Activated CD8-positive, alpha-beta memory T cell treated with anti-CD3 and anti-CD28 coated beads for 4 hours (primary cell): ENCODE results near the gene ZCCHC9.
"Not testable (repeated sequence)": the region's sequence is repeated elsewhere in the genome, so short reads cannot be mapped to it uniquely, and the experiment has no call there.

Source experiments
- DNase-seq, 2 donors: peaks; one replicate each; pipeline ENCODE4 v3.0.0-alpha.2; 2020; ENCODE audit warnings: low read depth in 2 of 2

ZCCHC9 gene

DNA sequence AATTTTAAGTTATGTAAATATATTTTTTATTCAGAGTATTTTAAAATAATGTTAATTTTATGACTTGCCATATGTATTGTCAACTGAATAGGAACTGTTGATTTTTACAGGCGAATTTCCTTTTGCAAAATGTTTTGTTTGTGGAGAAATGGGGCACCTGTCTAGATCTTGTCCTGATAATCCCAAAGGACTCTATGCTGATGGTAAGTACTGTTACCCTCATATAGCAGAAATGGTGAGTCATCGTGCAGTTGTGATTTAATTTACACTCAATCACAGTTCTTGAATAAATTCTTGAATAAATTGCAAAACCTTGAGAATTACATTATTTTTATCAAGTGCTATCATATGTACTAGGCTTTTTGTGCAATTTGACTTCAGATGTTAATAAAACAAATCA, 7.4 kb downstream of the ZCCHC9 start:
- DNase-seq = no peak

DNA sequence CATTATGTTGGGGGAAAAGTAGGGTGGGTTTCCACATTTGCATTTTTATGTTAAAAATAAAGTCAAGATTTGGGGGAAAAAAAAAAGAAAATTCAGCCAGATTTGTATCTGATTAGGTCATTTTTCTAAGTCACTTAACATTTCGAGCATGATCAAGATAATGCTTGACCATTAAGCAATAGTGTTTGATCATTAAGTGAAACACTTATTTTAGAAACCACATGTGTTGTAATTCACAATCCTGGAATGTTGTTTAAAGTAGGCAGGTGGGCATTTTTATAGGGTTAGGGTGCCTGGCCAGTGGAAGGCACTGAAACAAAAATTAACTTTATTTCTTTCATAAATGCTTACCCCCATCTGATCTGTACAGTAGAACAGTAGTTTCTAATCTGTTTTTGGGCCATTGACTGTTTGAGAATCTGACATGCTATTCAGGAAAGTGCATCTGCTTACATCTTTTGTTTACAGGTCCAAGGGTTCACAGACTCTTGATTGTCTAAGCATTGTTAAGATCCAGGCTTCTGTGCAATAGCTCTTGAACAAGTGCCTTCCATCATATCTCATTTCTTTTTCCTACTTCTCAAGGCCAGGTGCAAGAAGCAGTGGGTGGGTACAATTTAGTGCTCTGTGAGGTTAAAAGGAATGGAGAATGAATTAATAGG, 9.1 kb downstream of the ZCCHC9 start:
- no peak for DNase-seq

GRCh38 chr5:81313278-81313677, 11.9 kb downstream of the ZCCHC9 start:
- DNase-seq = no peak

DNA sequence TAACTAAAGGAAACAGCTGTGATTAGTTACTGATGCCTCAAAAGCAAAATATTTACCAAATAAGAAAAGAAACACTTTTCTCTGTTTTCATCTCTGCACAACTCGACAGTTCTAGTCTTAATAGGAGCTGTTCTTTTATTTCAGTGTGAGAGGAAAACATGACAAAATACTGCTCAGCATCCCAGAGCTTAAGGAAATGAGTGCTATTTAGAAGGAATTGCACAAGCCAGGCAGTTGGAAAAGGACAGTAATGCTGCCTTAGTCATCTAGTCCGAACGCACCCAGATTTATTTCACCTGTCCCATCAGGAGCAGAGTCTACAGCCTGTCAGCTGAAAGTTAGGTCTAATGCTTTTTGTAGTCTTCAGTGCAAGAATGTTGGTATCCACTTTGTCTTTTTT, 12.3 kb downstream of the ZCCHC9 start:
- DNase-seq = no peak

- DNase-seq = no peak
Measured at GRCh38 chr5:81314581-81314980, 13.2 kb downstream of the ZCCHC9 start.

DNA sequence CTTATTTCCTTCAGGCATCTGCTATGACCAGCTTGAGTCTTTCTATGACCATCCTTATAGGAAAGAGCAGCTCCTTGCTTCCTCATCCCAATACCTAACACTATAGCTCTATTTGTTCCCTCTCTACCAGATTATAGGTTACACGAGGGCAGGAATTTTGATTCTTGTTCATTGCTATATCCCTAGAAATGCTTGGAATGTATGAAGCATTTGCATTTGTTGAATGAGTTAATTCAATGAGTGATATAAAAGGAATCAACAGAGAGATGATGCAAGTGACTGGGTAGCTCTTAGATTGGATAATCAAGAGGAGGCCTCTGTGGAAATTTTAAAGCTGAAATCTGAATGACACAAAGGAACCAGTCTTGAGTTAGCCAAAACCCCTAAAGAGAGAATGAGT, 13.9 kb downstream of the ZCCHC9 start:
- no peak for DNase-seq

DNA sequence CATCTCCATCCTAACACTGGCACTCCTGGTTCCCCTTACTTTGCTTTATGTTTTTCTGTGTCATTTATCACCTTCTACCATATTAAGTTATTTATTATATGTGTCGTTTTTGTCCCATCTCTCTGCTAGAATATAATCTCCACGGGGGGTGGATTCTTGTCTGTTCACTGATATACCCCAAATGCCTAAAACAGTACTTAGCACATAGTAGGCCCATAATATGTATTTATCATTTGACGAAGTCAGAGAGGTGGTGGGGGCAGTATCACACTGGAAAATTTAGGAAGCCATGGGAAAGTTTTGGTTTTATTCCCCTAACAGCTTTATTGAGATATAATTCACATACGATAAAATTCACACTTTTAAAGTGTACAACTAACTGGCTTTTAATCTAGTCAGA, 14.4 kb downstream of the ZCCHC9 start:
- no peak for DNase-seq

- DNase-seq = no peak
Measured at GRCh38 chr5:81316571-81316970, 15.2 kb downstream of the ZCCHC9 start.

- DNase-seq = no peak
Measured at GRCh38 chr5:81317536-81317935, 16.1 kb downstream of the ZCCHC9 start.

DNA sequence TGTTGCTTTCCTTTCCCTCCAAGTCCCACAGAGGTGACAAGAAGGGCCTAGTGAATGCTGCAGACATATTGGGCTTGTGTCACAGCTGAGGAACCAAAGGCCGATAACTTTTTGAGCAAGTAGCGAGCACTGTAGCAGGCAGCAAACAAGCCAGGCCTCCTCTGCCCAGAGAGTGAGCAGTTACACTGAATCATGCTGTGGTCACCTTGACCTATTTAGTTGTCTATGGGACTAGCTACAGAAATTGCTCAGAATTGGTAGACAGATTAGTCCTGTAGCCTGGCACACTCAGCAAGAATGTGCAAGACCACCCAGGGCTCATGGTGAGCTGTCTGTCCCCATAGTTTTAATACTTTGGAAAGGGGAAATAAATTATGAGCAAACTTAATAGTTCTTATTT, 25.2 kb downstream of the ZCCHC9 start:
- DNase-seq = no peak

DNA sequence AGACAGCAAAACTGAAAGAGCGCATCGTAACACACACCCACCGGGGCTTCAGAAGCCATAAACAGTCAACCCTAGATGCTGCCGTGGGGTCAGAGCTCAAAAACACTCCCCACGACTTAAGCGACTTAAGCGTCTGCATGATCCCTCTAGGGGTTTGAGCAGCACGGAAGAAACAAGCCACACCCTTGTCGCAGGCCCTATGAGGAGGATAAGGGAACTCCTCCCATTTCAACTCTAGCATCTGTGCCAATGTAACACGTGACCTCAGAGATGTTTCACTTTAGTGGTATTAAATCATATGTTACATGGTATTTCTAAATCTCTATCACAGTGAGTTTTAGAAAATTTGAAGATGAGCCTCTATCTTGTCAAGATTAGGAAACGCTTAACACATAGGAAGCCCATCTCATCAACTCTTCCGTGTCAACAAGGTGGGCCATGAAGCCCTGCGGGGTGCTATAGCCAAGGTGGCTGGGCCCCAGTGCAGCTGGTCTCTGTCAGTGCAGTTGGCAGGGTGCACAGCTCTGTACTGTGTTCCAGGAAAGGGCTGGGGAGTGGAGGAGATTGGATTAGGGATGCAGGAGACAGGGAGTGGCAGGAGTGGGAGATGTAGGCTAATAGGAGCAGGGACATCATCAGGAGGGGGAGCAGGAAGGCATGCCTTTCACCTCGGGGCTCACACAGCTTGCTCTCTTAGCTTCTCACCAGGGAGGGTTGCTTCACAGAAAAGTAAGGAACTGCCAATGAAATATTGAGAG, 33.1 kb downstream of the ZCCHC9 start:
- DNase-seq = no peak

DNA sequence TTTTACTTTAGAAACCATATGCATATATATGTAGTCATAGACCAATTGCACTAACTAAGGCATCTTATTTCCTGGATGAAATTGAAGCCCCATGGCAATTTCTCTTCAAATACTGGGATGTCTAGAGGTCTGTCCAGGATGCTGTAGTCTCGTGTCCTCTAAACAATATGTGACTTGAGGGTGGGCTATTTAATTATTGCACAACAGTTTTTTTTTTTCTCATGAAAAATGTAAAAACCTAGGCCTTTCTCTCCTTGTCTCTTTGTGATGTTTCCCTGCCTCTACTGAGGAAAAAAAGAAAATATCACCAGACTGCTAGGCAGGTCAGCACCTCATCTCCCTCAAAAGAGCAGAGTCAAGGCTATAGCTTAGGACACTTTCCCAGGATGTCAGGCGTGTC, 34.6 kb downstream of the ZCCHC9 start:
- no peak for DNase-seq

GRCh38 chr5:81336556-81336955, 35.2 kb downstream of the ZCCHC9 start:
- no peak for DNase-seq

GRCh38 chr5:81337803-81338202, 36.4 kb downstream of the ZCCHC9 start:
- no peak for DNase-seq

GRCh38 chr5:81338213-81338612, 36.8 kb downstream of the ZCCHC9 start:
- DNase-seq = not testable (repeated sequence)

DNA sequence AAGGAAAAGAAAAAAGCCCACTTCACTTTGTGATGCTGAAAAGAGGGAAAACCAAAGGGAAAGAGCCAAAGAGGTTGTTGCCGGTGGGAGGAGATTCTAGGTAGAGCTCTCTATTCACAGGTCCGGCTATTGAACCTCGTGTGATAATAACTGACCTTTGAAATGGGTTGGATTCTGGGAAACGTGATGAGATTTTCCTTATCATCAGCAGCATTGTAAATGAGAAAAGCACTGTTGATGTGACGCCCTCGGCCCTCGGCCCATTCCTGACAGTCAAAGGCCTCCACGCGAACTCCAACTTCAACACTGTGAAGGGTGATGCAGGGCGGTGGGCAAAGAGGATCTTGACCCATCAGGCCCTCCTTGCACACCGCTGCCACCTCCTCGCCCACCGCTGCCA, 43.3 kb downstream of the ZCCHC9 start:
- no peak for DNase-seq

GRCh38 chr5:81345411-81346003, 44.1 kb downstream of the ZCCHC9 start:
- DNase-seq = no peak

DNA sequence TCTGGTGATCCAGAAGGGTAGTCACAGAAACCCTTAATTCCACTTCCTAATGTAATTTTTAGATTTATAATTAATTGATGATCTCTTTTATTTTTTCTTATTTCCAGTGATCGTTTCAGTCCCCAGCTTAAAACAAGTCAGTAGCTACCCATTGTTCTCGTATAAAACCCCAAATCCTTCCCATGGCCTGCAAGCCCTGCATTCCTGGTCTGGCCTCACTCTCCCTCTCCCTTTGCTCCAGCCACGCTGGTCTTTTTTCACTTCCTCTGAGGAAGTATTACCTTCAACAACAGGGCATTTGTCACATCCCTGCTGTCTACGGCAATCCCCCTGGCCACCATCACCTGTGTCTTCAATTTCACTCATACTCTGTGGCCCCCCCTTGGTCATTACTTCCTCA, 47.8 kb downstream of the ZCCHC9 start:
- DNase-seq = no peak

DNA sequence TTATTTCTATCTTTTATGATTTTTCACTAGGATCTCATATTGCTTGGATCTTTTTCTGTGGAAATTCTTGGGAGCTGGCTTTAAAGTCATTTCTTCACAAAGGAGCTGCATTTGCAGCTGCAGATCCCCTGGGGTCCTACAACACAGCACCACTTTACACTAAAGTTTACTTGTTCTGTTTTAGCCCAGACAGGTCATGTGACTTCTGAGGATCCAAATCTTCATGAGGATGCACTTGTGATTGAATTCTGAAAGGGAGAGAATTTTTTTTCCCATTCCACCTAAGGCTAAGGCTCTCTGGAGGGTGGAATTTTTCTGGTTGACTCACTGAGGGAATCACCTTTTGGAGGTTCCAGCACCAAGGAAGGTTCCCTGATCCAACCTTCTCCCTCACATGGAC, 49.1 kb downstream of the ZCCHC9 start:
- no peak for DNase-seq

- DNase-seq = no peak
Measured at GRCh38 chr5:81353189-81353588, 51.8 kb downstream of the ZCCHC9 start.

DNA sequence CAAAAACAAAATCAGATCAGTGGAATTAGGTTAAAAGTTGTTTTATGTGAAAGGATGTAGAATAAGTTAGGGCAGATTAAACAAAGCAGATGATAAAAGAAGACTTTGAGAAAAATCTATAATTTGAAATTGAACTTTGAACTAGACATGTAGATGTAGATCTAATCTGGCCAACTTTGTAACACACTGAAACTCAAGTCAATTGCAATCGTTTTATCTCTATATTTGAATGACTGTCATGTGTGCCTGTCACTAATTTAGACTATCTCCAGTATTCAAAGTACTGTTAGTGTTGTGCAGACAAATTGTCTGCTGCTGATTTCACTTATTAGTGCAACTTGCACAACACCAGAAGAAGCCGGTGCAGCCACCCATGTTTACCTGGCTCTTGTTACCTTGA, 52.7 kb downstream of the ZCCHC9 start:
- no peak for DNase-seq

DNA sequence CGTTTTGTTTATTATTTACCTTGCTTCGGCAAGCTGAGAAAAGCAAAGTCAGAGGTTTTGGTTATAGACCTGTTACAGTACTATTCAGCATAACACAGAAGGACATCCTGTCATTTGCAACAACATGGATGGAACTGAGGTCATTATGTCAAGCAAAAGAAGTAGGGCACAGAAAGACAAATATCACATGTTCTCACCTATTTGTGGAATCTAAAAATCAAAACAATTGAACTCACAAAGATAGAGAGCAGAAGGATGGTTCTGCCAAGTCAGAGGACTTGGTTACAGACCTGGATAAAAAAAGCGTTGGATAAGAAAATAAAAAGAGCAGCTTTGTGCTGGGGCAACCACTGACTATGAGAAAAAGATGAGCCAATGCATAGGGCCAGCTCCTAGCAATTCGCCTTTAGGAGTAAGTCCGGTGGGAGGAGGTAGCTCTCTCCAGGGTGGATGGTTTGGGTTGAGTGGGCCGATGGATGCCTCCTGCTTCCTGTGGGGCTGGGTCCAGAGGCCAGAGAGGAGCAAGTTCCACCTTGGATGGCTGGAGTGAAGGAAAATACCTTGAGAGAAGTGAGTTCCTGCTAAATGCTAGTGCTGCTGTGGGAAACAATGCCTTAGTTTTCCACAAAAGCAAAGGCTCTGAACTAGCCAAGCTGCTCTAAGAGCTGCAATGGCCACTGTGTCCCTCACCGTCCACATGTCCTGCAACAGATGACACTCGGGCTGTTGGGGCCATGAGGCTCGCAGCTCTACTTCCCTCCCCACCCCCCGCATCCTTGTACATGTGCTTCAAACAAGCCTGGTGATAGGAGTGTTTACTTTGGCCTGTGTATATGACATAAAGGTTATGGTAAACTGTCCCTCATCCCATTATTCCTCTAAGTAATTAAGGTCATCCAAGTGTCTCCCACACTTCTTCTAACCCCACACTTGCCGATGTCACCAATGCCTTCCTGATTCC, 54.2 kb downstream of the ZCCHC9 start:
- no peak for DNase-seq
